IMR-90 (cell line): ENCODE measurements around the gene CIAO2A.

ENCODE experiments used
- FOS ChIP-seq: fragments of 150-350 bp; IDR thresholded peaks from 2 replicates; pipeline ENCODE4 v1.6.1; 2016; ENCODE audit warnings: low read depth, low read length
- POLR2A ChIP-seq: IDR thresholded peaks from 2 replicates; pipeline ENCODE4 v1.6.1; 2012; ENCODE audit warnings: mild to moderate bottlenecking, low read depth, low read length
- RCOR1 ChIP-seq: IDR thresholded peaks from 2 replicates; pipeline ENCODE4 v1.6.1; 2012; ENCODE audit warnings: mild to moderate bottlenecking, low read length, improper control_type of control experiment; ENCODE audit not compliant: insufficient replicate concordance
- TF ChIP-seq, protein P1 (sequence below): conservative IDR thresholded peaks from 2 replicates; pipeline ENCODE4 v1.5.1; 2012; ENCODE audit warnings: mild to moderate bottlenecking, low read depth, low read length, improper control_type of control experiment
- TF ChIP-seq, protein P2 (sequence below): fragments of 150-350 bp; IDR thresholded peaks from 2 replicates; pipeline ENCODE4 v1.6.1; 2017; ENCODE audit warnings: mild to moderate bottlenecking, antibody characterized with exemption, low read length, low read depth

DNA sequence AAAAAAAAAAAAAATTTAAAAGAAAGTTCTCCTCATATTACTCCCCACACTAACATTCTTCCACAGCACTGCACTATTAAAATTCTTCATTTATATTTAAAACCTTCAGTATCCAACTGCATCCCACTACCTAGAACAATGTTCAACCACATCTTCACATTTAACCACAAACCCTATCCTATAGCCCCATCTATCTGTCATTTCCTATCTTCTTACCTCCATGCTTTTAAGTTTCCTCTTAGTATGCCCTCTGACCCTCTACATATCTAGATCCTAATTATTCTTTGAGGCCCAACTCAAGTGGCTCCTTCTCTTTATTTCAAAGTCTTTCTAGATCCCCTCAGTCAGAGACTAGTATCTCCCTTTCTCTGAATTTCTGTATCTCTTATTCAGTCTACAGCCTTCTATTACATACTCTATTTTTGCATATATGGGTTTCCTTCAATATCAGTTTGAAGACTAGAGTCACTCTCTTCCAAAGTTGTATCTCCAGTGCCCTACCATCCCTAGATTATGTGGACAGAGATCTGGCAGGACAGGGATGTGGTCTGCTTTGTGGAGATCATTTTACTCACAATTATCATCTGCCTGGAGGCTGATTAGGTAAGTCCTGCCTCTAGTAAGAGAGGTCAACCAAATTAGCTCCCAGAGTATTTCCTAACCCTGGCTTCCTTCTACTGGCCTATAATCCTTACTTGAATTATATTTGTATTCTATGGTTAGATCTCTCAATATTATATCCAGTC, 1.4 kb downstream of the CIAO2A start:
- TF ChIP-seq, protein P1, sequence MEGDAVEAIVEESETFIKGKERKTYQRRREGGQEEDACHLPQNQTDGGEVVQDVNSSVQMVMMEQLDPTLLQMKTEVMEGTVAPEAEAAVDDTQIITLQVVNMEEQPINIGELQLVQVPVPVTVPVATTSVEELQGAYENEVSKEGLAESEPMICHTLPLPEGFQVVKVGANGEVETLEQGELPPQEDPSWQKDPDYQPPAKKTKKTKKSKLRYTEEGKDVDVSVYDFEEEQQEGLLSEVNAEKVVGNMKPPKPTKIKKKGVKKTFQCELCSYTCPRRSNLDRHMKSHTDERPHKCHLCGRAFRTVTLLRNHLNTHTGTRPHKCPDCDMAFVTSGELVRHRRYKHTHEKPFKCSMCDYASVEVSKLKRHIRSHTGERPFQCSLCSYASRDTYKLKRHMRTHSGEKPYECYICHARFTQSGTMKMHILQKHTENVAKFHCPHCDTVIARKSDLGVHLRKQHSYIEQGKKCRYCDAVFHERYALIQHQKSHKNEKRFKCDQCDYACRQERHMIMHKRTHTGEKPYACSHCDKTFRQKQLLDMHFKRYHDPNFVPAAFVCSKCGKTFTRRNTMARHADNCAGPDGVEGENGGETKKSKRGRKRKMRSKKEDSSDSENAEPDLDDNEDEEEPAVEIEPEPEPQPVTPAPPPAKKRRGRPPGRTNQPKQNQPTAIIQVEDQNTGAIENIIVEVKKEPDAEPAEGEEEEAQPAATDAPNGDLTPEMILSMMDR, result peak; percentile 21; the same call in 1 of the 2 replicates
- no peak for TF ChIP-seq FOS
- TF ChIP-seq, protein P2, sequence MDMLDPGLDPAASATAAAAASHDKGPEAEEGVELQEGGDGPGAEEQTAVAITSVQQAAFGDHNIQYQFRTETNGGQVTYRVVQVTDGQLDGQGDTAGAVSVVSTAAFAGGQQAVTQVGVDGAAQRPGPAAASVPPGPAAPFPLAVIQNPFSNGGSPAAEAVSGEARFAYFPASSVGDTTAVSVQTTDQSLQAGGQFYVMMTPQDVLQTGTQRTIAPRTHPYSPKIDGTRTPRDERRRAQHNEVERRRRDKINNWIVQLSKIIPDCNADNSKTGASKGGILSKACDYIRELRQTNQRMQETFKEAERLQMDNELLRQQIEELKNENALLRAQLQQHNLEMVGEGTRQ, result no peak
- no peak for TF ChIP-seq POLR2A
- no peak for TF ChIP-seq RCOR1
